Erythroblast (primary cell): Measurements from ENCODE around the gene CLDN22.
A peak's percentile ranks its signal among the peaks of the same experiment; 100 is the strongest.

ENCODE experiments used
- DNase-seq, 2 experiments: peaks; one replicate each; lab custom pipeline; 2025; lab: John Stamatoyannopoulos, UW
- GATA1 ChIP-seq: IDR thresholded peaks from 2 replicates; pipeline ENCODE4 v1.6.1; 2011; ENCODE audit warnings: low read depth, mild to moderate bottlenecking, control low read depth, low read length, moderate library complexity
- POLR2A ChIP-seq: IDR thresholded peaks from 2 replicates; pipeline ENCODE4 v1.6.1; 2011; ENCODE audit warnings: mild to moderate bottlenecking, low read length

Gene CLDN22

GRCh38 chr4:183295711-183296110, 24.4 kb downstream of the CLDN22 start:
- no peak for TF ChIP-seq GATA1
- DNase-seq: no peak

GRCh38 chr4:183291070-183291469, 29.0 kb downstream of the CLDN22 start:
- no peak for DNase-seq
- no peak for TF ChIP-seq GATA1
- no peak for TF ChIP-seq POLR2A

GRCh38 chr4:183289688-183290087, 30.4 kb downstream of the CLDN22 start:
- TF ChIP-seq GATA1: no peak
- no peak for TF ChIP-seq POLR2A
- DNase-seq: peak; percentile 17 to 20

- DNase-seq: peak in 1 of 2 experiments; percentile 6
- no peak for TF ChIP-seq GATA1
- TF ChIP-seq POLR2A: no peak
Measured at GRCh38 chr4:183288955-183289354, 31.1 kb downstream of the CLDN22 start.

GRCh38 chr4:183287677-183288076, 32.4 kb downstream of the CLDN22 start:
- TF ChIP-seq GATA1: no peak
- TF ChIP-seq POLR2A: no peak
- no peak for DNase-seq

- TF ChIP-seq POLR2A (no peak), GATA1 (no peak)
- DNase-seq: no peak
Measured at GRCh38 chr4:183287309-183287659, 32.8 kb downstream of the CLDN22 start.

GRCh38 chr4:183286590-183287308, 33.3 kb downstream of the CLDN22 start:
- TF ChIP-seq GATA1: no peak
- TF ChIP-seq POLR2A: no peak
- no peak for DNase-seq

GRCh38 chr4:183285886-183286285, 34.2 kb downstream of the CLDN22 start:
- TF ChIP-seq GATA1: no peak
- no peak for TF ChIP-seq POLR2A
- DNase-seq: no peak

- TF ChIP-seq GATA1: no peak
- no peak for TF ChIP-seq POLR2A
- DNase-seq: no peak
Measured at GRCh38 chr4:183284965-183285364, 35.1 kb downstream of the CLDN22 start.

- DNase-seq: no peak
- TF ChIP-seq GATA1: no peak
- TF ChIP-seq POLR2A: no peak
Measured at GRCh38 chr4:183284258-183284785, 35.8 kb downstream of the CLDN22 start.

GRCh38 chr4:183276106-183276505, 44.0 kb downstream of the CLDN22 start:
- DNase-seq: no peak
- TF ChIP-seq GATA1 (no peak), POLR2A (no peak)

GRCh38 chr4:183272384-183272783, 47.7 kb downstream of the CLDN22 start:
- TF ChIP-seq POLR2A (no peak), GATA1 (no peak)

GRCh38 chr4:183268556-183268955, 51.5 kb downstream of the CLDN22 start:
- TF ChIP-seq GATA1: no peak
- TF ChIP-seq POLR2A: no peak
- no peak for DNase-seq

More at GRCh38 chr4:183272384-183272783, 47.7 kb downstream of the CLDN22 start:
- no peak for DNase-seq
